ENCODE results near the gene FUT2. TPM values are rescaled to one million over a fixed set of nuclear protein-coding genes. Genes with fewer than 3 reads are reported as not detected.
A peak's percentile ranks its signal among the peaks of the same experiment; 100 is the strongest.
"Not testable (repeated sequence)": the region's sequence is repeated elsewhere in the genome, so short reads cannot be mapped to it uniquely, and the experiment has no call there.

FUT2 gene
- total RNA-seq, 2 experiments from 2014 or later = not detected

DNA sequence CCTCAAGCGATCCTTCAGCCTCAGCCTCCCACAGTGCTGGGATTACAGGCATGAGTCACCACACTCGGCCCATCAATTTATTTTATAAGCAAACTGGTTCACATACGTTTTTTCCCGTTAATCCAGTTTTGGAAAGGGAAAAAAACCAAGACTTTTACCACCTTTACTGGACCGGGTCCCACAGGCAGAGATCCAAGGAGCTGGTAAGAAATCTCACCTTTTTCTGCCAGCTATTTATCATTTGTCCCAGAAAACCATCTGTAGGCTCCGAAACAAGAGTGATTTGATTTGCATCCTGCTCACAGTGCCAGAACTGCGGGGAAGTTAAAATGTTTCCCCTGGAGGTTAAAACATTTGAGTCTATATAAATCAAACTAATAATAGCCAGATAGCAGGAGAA is 6.3 kb upstream of the FUT2 start:
- peaks cover 1% of the 10 kb centered on the region for H3K27me3 Mint-ChIP-seq
- H3K27ac Mint-ChIP-seq = no peak overlapping the region
- H3K9me3 Mint-ChIP-seq = no peaks in the 10 kb centered on the region
- H3K4me3 Mint-ChIP-seq = no peak overlapping the region
- no peaks in the 10 kb centered on the region for H3K36me3 Mint-ChIP-seq
- POLR2A ChIA-PET = no interaction called here
- ATAC-seq (ENCODE audit: low read depth) (no peak), DNase-seq (no peak)
- no peaks in the 10 kb centered on the region for H3K4me1 Mint-ChIP-seq

- H3K9me3 Mint-ChIP-seq; POLR2A ChIA-PET; ATAC-seq (ENCODE audit: low read depth); H3K27ac Mint-ChIP-seq; DNase-seq; H3K4me1 Mint-ChIP-seq; H3K4me3 Mint-ChIP-seq; H3K36me3 Mint-ChIP-seq: not testable (repeated sequence)
- H3K27me3 Mint-ChIP-seq = peaks cover 16% of the 10 kb centered on the region
Observed at GRCh38 chr19:48693629-48694028, 2.1 kb upstream of the FUT2 start.

- Mint-ChIP-seq H3K27me3 (peaks cover 16% of the 10 kb centered on the region), H3K4me3 (peak overlapping the region; percentile 59), H3K9me3 (no peaks in the 10 kb centered on the region), H3K4me1 (peaks cover 9% of the 10 kb centered on the region), H3K27ac (no peak overlapping the region), H3K36me3 (peaks cover 1% of the 10 kb centered on the region)
- POLR2A ChIA-PET = interaction anchor here (0.9 to 1.0 kb wide), 2 partner anchors 24 to 47 kb away, joined by 4 read pairs; no protein-coding TSS in a partner anchor
- ATAC-seq (ENCODE audit: low read depth) = peak; percentile 81
- no peak for DNase-seq
Observed at GRCh38 chr19:48696353-48697010, 711 bp downstream of the FUT2 start.

DNA sequence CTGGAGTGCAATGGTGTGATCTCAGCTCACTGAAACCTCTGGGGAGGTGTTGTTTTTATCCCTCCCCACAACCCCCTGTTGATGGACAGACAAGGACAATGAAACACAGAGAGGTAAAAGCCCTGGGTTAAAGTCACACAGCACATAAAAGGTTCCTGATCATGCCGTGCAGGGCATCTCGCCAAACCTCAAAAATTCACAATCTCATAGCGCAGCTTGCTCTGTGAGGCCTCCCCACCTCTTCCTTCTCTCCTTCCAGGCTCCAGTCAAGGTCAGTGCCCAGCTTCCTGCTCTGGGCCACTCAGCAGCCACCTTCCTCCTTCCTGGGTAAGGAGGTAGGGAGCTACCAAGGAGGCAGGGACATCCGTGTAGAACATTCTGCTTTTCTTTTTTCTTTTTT is 2.3 kb downstream of the FUT2 start:
- peaks cover 9% of the 10 kb centered on the region for H3K4me1 Mint-ChIP-seq
- DNase-seq (no peak), ATAC-seq (ENCODE audit: low read depth) (no peak)
- peak overlapping the region; percentile 25 for H3K4me3 Mint-ChIP-seq
- H3K36me3 Mint-ChIP-seq = peaks cover 1% of the 10 kb centered on the region
- no peaks in the 10 kb centered on the region for H3K9me3 Mint-ChIP-seq
- H3K27ac Mint-ChIP-seq = no peak overlapping the region
- H3K27me3 Mint-ChIP-seq = peaks cover 16% of the 10 kb centered on the region
- POLR2A ChIA-PET = no interaction called here

GRCh38 chr19:48702701-48703100 is 6.9 kb downstream of the FUT2 start:
- H3K27me3 Mint-ChIP-seq = peaks cover 4% of the 10 kb centered on the region
- ATAC-seq (ENCODE audit: low read depth) = no peak

DNA sequence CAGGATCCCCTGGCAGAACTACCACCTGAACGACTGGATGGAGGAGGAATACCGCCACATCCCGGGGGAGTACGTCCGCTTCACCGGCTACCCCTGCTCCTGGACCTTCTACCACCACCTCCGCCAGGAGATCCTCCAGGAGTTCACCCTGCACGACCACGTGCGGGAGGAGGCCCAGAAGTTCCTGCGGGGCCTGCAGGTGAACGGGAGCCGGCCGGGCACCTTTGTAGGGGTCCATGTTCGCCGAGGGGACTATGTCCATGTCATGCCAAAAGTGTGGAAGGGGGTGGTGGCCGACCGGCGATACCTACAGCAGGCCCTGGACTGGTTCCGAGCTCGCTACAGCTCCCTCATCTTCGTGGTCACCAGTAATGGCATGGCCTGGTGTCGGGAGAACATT is 7.5 kb downstream of the FUT2 start:
- H3K4me3 Mint-ChIP-seq = no peak overlapping the region
- H3K36me3 Mint-ChIP-seq = peaks cover 6% of the 10 kb centered on the region
- no peaks in the 10 kb centered on the region for H3K9me3 Mint-ChIP-seq
- no peak overlapping the region for H3K27ac Mint-ChIP-seq
- POLR2A ChIA-PET = no interaction called here
- DNase-seq (no peak), ATAC-seq (ENCODE audit: low read depth) (no peak)
- H3K27me3 Mint-ChIP-seq = no peaks in the 10 kb centered on the region
- peaks cover 1% of the 10 kb centered on the region for H3K4me1 Mint-ChIP-seq

More at GRCh38 chr19:48702701-48703100, 6.9 kb downstream of the FUT2 start:
- no peak for DNase-seq
- Mint-ChIP-seq H3K4me3 (no peak overlapping the region), H3K36me3 (peaks cover 6% of the 10 kb centered on the region), H3K9me3 (no peaks in the 10 kb centered on the region), H3K4me1 (peaks cover 1% of the 10 kb centered on the region), H3K27ac (no peak overlapping the region)
- POLR2A ChIA-PET = interaction anchor here (0.8 kb wide), 1 partner anchor 12 kb away, joined by 3 read pairs; no protein-coding TSS in a partner anchor

DNA sequence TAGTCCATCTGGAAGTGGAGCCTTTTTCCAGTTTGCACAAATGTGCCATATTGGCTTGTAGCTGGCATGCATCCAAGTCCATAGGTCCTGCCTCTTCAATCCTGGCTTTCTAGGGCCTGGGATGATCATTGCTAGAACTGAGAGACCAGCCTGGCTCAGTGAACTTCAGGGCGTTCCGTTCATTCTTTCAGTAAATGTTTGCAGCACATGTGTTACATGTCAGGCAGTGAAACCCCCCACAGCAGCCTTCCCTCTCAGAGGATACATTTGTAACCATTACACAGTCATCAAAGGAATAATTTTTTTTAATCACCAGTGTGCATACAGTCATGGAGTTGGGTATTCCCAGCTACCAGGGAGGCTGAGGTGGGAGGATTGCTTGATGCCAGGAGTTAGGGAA is 9.7 kb downstream of the FUT2 start:
- H3K4me3 Mint-ChIP-seq = no peak overlapping the region
- H3K4me1 Mint-ChIP-seq = peaks cover 3% of the 10 kb centered on the region
- ATAC-seq (ENCODE audit: low read depth) (no peak), DNase-seq (no peak)
- H3K9me3 Mint-ChIP-seq = peaks cover 2% of the 10 kb centered on the region
- POLR2A ChIA-PET = no interaction called here
- peaks cover 11% of the 10 kb centered on the region for H3K36me3 Mint-ChIP-seq
- H3K27me3 Mint-ChIP-seq = no peaks in the 10 kb centered on the region
- H3K27ac Mint-ChIP-seq = no peak overlapping the region

GRCh38 chr19:48708471-48708870 is 12.7 kb downstream of the FUT2 start:
- POLR2A ChIA-PET = no interaction called here
- Mint-ChIP-seq H3K9me3 (peaks cover 4% of the 10 kb centered on the region), H3K4me3 (no peak overlapping the region), H3K36me3 (peaks cover 15% of the 10 kb centered on the region), H3K27me3 (no peaks in the 10 kb centered on the region), H3K4me1 (peaks cover 5% of the 10 kb centered on the region), H3K27ac (no peak overlapping the region)
- DNase-seq (no peak), ATAC-seq (ENCODE audit: low read depth) (no peak)

DNA sequence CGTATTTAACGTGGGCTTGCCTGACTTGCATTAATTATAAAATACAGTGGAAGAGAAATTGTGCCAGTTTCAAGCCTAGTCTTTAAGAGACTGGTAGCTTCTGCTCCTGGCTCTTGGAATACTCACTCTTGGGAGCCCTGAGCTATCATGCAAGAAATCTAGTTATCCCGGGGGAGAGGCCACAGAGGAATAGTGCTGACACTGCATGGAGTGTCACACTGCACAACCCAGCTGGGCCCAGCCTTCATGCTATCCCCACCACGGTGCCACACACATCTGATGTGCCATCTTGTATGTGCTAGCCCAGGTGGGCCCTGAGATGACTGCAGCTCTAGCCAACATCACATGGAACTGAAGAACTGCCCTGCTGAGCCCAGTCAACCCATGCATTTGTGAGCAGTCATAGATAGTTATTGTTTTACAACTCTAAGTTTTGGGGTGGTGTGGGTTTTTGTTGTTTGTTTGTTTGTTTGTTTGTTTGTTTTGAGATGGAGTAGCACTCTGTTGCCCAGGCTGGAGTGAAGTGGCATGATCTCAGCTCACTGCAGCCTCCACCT is 15.4 kb downstream of the FUT2 start:
- Mint-ChIP-seq H3K9me3 (peaks cover 4% of the 10 kb centered on the region), H3K36me3 (peaks cover 13% of the 10 kb centered on the region), H3K27ac (no peak overlapping the region), H3K4me3 (no peak overlapping the region), H3K4me1 (peaks cover 11% of the 10 kb centered on the region), H3K27me3 (no peaks in the 10 kb centered on the region)
- POLR2A ChIA-PET = no interaction called here
- DNase-seq (no peak), ATAC-seq (ENCODE audit: low read depth) (no peak)

GRCh38 chr19:48713041-48713863 is 17.5 kb downstream of the FUT2 start:
- H3K27me3 Mint-ChIP-seq = peaks cover 1% of the 10 kb centered on the region
- POLR2A ChIA-PET = interaction anchor here (0.6 to 1.2 kb wide), 5 partner anchors 14 to 374 kb away, joined by 3 to 6 read pairs (median 4); partner anchors contain the start of genes CA11 and PPP1R15A

GRCh38 chr19:48713864-48714755 is 18.3 kb downstream of the FUT2 start:
- ATAC-seq (ENCODE audit: low read depth) (peak; percentile 91), DNase-seq (peak; percentile 98)
- peaks cover 1% of the 10 kb centered on the region for H3K27me3 Mint-ChIP-seq
- H3K4me3 Mint-ChIP-seq = peak overlapping the region; percentile 84
- peaks cover 2% of the 10 kb centered on the region for H3K9me3 Mint-ChIP-seq
- POLR2A ChIA-PET = interaction anchor here (0.9 to 1.2 kb wide), 5 partner anchors 13 to 158 kb away, joined by 3 to 6 read pairs (median 3); partner anchors contain the start of genes CA11 and PPP1R15A
- H3K36me3 Mint-ChIP-seq = peaks cover 6% of the 10 kb centered on the region
- peak overlapping the region; percentile 85 for H3K27ac Mint-ChIP-seq
- peaks cover 7% of the 10 kb centered on the region for H3K4me1 Mint-ChIP-seq

More at GRCh38 chr19:48713041-48713863, 17.5 kb downstream of the FUT2 start:
- Mint-ChIP-seq H3K4me1 (peaks cover 10% of the 10 kb centered on the region), H3K36me3 (peaks cover 10% of the 10 kb centered on the region), H3K27ac (peak overlapping the region; percentile 61), H3K9me3 (peaks cover 4% of the 10 kb centered on the region), H3K4me3 (peak overlapping the region; percentile 84)
- DNase-seq (no peak), ATAC-seq (ENCODE audit: low read depth) (no peak)

GRCh38 chr19:48714759-48715675 is 19.2 kb downstream of the FUT2 start:
- ATAC-seq (ENCODE audit: low read depth) (no peak), DNase-seq (no peak)
- Mint-ChIP-seq H3K27me3 (peaks cover 1% of the 10 kb centered on the region), H3K9me3 (peaks cover 2% of the 10 kb centered on the region), H3K27ac (peak overlapping the region; percentile 85), H3K4me3 (peak overlapping the region; percentile 84), H3K4me1 (peaks cover 7% of the 10 kb centered on the region), H3K36me3 (peaks cover 6% of the 10 kb centered on the region)
- POLR2A ChIA-PET = interaction anchor here (0.9 to 1.2 kb wide), 2 partner anchors 13 to 24 kb away, joined by 3 to 6 read pairs; no protein-coding TSS in a partner anchor
